GM19193 (cell line): ENCODE results near the gene CD22.

Experiments
- POLR2A ChIP-seq: IDR thresholded peaks from 4 replicates; pipeline ENCODE4 v1.6.1; 2011; ENCODE audit not compliant: insufficient read depth, insufficient read length; ENCODE audit errors: extremely low read depth

Gene CD22

DNA sequence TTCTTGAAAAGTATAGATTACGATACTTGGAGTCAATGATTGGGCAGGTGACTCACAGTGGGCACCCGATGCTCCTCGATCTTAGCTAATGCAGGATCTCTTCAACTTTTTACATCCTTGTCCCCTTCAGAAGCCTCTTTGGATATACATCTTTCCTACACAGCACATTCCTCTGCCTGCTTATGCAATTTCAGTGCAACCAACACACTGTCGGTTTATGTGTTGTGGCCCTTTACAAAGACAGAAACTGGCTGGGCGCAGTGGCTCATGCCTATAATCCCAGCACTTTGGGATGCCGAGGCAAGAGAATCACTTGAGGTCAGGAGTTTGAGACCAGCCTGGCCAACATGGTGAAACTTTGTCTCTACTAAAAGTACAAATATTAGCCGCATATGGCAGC is 44.5 kb downstream of the CD22 start:
- no peak for TF ChIP-seq POLR2A

DNA sequence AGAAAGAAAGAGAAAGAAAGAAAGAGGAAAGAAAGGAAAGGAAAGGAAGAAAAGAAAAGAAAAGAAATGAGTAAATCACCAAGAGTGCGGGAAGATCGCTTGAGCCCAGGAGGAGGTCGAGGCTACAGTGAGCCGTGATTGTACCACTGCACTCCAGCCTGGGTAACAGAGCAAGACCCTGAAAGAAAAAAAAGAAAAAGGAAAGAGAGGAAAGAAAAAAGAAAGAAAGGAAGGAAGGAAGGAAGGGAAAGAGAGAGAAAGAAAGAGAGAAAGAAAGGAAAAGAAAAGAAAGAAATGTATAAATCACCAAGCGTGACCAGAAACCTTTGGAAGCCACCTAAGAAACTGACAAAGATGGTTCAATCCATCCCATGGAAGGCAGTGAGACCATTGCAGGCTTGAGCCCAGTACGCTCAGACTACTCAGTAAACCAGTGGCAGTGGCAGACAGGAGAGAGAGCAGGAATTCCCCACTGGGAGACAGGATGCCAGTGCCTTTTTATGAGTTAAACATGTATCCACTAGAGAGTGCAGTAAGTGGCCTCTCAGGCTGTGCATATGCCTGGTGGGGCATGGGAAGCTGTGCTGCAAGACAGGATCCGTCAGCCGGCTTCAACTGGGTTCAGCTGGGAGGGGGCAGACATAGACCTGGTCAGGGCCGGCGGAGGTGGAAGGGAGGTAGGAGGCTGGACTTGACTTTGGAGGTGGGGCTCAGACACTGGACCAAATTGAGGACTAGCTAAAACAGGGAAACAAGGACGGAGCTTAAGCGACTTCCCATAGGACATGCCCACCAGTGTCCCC is 46.7 kb downstream of the CD22 start:
- TF ChIP-seq POLR2A: no peak

DNA sequence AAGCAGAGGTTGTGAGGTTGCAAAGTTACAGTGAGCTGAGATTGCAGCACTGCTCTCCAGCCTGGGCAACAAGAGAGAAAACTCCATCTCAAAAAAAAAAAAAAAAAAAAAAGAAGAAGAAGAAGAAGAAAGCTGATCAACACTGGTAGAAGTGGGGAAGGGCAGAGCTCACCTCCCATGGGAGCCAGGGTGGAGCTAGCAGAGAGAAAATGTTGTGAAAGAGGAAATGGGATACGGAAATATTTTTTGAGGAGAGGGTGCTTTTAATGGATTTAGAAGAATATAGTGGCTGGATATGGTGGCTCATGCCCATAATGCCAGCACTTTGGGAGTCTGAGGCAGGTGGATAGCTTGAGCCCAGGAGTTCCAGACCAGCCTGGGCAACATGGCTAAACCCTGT is 48.7 kb downstream of the CD22 start:
- no peak for TF ChIP-seq POLR2A

- no peak for TF ChIP-seq POLR2A
Measured at GRCh38 chr19:35378356-35378755, 49.4 kb downstream of the CD22 start.

DNA sequence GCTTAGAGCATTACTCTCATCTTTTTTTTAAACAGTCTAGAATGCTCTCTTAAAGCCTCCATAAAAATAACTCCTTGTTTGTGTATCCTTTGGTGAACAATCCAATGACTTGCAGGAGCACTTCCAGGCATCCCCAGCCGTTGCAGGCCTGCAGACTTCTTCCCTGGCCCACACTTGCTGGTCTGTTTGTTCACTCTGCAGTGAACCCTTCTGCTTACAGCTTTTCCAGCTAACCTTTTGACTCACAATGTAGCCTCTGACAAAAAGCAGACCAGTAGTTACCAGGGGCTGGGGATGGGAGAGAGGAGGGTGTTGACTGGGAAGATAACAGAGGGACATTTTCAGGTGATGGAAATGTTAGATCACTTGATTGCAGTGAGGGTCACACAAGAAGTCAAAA is 51.0 kb downstream of the CD22 start:
- TF ChIP-seq POLR2A: no peak

DNA sequence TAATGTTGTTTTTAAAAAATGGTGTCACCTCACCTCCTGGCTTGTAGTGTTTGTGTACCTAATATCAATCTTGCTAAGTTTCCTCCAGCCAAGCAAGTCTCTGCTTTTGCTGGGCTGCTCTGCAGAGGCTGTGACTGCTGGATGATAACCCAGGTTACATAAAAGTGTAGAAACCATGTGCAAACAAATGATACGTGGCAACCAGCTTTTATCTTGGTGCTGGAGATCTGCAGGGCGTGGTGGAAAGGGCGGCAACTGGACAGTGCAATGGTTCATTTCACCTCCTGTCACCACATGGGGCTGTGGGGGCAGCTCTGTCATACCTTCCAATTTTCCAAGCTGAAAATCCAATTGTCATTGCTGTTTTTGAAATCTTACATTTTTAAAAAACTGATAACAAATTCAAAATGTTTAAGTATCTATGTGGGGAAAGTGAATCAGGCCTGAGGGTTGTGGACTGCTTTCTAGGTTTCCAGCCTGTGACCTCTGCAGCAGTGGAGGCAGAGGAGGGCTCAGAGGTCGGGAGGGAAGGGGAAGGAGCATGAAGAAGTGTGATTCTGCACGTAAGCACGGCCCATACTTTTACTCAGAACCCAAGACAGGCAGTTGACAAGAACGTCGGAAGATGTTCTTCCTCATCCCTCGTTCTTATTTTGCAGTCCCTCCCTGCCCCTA is 51.6 kb downstream of the CD22 start:
- TF ChIP-seq POLR2A: no peak

GRCh38 chr19:35381318-35381717 is 52.3 kb downstream of the CD22 start:
- no peak for TF ChIP-seq POLR2A

DNA sequence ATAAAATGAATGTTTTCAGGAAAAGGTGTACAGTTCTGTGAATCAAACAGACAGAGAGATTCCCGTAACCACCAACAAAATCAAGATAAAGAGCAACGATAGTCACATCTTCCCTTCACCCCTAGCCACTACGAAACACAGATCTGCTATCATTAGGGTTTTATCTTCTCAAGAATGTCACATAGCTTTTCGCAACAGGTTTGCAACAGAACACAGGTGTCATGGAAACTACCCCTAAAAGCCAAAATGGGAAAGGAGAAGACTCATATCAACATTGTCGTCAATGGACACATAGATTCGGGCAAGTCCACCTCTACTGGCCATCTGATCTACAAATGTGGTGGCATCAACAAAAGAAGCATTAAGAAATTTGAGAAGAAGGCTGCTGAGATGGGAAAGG is 52.9 kb downstream of the CD22 start:
- TF ChIP-seq POLR2A: no peak

DNA sequence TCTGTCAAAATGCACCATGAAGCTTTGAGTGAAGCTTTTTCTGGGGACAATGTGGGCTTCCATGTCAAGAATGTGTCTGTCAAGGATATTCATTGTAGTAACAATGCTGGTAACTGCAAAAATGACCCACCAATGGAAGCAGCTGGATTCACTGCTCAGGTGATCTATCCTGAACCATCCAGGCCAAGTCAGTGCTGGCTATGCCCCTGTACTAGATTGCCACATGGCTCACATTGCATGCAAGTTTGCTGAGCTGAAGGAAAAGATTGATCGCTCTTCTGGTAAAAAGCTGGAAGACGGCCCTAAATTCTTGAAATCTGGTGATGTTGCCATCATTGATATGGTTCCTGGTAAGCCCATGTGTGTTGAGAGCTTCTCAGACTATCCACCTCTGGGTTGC is 54.5 kb downstream of the CD22 start:
- TF ChIP-seq POLR2A: no peak

- no peak for TF ChIP-seq POLR2A
Measured at GRCh38 chr19:35388277-35389054, 59.5 kb downstream of the CD22 start.

DNA sequence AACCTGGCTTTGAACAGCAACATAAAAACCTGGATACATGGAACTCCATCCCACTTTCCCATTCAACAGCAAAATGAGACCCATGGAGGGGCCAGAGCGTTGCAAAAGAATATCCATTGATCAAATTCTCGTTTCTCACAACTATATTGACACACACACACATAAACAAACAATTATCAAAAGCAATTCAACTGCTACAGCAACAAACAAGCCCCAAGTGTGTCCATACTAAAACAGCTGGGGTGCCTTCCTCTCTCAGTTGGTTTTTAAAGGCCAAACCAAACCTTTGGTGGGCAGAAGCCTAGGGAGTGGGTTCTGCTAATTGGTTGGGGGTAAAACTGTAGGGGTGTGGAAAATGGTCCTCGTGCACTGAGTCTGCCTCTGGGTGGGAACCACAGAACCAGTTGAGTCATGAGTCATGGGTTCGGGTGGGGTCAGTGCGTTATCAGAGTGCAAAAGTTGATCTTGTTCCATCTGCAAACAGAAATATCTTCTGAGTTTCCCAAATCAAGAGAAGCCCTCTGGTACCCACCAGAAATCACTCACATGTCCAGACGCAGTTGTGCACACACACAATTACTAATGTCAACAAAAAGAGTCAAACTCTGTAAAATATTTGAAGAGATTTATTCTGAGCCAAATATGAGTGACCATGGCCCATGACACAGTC is 60.3 kb downstream of the CD22 start:
- no peak for TF ChIP-seq POLR2A

DNA sequence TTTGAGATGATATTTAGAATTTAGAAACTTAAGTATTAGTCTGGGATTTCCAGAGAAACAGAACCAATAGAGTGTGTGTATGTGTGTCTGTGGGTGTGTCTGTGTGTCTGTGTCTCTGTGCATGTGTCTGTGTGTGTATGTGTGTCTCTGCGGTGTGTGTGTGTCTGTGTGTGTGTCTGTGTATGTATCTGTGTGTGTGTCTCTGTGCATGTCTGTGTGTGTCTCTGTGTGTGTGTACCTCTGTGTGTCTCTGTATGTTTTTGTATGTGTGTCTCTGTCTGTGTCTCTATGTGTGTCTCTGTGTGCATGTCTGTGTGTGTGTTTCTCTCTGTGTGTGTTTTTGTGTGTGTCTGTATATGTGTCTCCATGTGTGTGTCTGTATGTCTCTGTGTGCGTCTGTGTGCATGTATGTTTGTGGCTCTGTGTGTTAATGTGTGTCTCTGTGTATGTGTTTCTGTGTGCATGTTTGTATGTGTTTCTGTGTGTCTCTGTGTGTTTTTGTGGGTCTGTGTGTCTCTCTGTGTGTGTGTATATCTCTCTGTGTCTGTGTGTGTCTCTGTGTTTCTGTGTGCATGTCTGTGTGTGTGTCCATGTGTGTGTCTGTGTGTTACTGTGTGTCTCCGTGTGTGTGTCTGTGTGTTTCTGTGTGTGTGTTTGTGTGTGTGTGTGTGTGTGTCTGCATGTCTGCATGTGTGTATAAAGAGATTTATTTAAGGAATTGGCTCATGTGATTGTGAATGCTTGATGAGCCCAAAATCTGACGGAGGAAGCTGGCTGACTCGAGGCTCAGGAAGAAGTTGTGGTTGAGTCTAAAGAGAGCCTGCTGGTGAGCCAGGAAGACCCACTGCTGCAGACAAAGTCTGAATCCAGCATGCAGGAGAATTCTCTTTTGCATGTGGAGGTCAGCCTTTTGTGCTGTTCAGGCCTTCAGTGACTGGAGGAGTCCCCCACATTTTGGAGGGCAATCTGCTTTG is 64.0 kb downstream of the CD22 start:
- no peak for TF ChIP-seq POLR2A

DNA sequence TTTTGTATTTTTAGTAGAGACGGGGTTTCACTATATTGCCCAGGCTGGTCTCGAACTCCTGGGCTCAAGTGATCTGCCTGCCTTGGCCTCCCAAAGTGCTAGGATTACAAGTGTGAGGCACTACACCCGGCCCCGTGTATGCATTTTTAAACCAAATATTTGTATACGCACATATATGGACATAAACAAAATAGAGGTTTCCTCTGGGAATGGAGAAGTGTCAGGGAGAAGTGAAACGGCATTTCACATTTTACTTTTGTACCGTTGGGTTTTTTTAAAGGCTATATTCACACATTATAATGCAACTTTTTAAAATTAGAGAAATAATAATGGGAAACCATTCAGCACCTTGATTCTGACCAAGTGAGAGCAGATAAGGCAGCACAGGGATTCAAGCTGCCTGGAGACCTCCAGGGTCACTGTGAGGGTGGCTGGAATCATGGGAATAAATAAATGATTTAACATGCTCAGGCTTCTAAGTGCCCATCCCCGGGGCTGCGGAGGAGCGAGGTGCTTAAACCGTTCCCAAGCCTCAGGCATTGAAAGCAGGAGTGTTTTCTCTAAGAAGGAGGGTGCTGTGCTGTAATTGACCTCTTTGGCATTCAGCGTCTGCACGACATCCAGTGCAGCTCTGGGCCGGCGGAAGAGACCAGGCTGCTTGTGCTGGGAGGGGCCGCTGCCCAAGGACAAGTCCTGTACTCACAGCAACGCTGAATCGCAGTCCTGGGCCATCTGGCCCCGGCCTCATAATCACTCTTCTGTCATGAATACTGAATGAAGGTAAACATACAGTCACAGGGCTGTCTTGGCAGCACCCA is 66.6 kb downstream of the CD22 start:
- TF ChIP-seq POLR2A: no peak
